ENCODE measurements around the gene TMPRSS15.

Gene TMPRSS15

GRCh38 chr21:18235545-18235944 lies 168.0 kb downstream of the TMPRSS15 start:
- no peak for DNase-seq

GRCh38 chr21:18228060-18228739 lies 175.4 kb downstream of the TMPRSS15 start:
- DNase-seq = no peak

- DNase-seq = no peak
Observed at GRCh38 chr21:18222346-18222745, 181.2 kb downstream of the TMPRSS15 start.

GRCh38 chr21:18220498-18220897 lies 183.1 kb downstream of the TMPRSS15 start:
- DNase-seq = no peak
